HG02588 (cell line): Measurements from ENCODE around the gene PTGES3L.
A peak's percentile ranks its signal among the peaks of the same experiment; 100 is the strongest.

Experiments used
- ATAC-seq: cut with Tn5 transposase; IDR thresholded peaks from one replicate; pipeline ENCODE4 v1.9.1; 2021; ENCODE audit warnings: mild to moderate bottlenecking, moderate library complexity; ENCODE audit not compliant: unreplicated experiment

The PTGES3L gene

DNA sequence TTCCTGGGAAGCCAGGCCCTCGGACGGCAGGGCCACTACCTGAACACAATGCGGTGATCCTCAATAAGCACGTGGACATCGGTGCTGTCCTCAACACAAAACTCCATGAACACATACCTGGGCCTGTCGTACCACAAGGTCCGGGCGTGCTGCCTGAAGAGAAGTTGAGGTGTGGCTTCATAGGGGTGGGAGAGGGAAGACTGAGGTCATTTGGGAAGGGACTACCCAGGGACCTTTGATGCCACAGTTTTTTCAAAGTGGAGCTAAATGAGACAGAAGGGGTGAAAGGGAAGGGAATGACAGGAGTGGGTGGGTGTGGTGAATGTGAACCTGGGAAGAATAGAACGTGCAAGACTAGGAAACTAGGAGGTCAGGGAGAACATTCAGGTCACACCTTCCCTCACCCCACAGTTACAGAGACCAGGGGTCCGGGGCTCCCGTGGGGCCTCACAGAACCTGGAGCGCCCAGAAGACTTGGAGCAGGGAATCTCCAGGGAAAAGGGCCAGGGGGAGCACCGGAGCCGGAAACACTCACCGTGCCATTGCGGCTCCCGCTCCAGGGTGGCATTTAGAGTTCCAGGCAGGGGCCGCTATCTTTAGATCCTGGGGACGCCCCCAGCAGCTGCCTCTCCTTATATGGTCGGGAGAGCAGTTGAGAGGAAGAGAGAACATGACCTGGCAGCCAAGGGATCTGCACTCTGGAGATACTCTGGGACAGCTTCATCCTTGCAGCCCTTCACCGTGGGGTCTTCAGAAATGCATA, at the start of gene PTGES3L:
Gene PTGES3L, minus strand, starts transcription at position 570 of the 763 bp plus-strand sequence. Its CDS starts 27 bp downstream, at position 543.
- ATAC-seq: peak; percentile 33

DNA sequence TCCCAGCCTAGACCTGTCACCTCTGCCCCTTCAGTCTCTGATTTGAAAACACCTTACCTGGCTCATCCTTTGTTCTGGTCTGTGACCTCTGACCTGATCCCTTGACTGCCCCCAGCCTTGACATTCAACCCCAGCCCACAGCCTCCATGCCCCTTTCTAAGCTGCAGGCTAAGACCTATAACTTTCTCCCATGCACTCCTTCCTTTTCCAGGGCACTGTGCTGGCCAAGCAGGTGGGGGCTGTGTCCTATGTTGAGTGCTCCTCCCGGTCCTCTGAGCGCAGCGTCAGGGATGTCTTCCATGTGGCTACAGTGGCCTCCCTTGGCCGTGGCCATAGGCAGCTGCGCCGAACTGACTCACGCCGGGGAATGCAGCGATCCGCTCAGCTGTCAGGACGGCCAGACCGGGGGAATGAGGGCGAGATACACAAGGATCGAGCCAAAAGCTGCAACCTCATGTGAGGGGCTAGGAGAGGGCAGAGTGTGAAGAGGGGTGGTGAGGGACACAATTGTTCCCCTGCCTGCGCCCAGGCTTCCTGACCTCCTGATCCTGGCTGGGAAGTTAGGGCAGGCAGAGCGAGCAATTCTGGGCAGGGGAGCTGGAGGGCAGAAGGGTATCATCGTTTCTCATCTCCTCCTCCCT, 48.5 kb upstream of the PTGES3L start:
- ATAC-seq: no peak

DNA sequence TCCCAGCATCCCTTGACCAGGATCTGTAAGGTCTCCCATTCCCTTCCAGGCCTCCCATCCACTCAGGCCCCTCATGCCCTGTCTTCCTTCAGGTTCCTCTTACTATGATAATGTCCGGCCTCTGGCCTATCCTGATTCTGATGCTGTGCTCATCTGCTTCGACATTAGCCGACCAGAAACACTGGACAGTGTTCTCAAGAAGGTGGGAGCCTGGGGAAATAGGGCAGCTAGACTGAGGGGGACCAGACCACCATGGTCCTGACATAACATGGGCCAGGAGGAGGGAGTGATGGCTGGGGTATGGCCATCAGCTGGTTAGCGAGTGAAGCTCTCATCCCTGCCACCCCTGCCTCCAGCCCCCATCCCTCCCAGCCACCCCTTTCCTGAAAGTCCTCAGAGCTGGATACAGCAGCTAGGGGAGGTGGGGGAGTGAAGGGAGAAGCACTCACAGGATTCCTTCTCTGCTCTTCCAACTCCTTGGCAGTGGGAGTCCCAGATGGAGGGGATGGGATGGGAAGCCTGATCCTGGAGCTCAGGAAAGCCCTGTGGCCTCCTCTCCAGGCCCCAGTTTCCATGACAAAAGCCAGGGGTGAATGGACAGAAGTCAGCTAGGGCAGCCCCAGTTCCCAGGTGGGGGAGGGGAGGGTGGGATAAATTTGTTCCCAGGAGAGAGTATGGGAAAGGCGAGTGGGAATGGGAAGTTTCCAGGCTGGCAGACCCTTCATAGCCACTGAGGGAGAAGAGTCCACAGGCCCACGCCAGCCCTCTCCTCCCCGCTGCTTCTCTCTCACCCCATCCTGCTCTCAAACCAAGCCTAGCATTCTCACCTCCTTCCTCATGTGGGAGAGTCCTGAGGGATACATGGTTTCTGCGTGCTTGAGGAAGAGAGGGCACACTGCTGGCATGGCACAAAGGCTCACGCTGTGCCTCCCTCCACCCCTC, 47.5 kb upstream of the PTGES3L start:
- no peak for ATAC-seq

DNA sequence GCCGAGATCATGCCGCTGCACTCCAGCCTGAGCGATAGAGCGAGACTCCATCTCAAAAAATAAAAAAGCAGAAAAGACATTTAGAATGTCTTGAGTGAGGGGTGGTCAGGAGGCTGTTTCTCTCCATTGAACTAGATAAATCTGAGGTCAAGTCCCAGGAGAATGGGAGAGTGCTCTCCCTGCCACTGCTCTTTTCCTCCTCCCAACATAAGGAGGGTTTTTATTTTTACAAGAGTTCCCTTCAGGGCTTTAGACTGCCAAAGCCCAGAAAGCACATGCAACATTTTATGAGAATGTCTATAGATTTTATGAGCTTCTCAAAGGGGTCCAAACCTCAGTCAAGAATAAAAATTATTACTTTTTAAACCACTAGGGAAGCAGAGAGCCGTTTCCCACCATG, 46.7 kb upstream of the PTGES3L start:
- ATAC-seq: no peak

DNA sequence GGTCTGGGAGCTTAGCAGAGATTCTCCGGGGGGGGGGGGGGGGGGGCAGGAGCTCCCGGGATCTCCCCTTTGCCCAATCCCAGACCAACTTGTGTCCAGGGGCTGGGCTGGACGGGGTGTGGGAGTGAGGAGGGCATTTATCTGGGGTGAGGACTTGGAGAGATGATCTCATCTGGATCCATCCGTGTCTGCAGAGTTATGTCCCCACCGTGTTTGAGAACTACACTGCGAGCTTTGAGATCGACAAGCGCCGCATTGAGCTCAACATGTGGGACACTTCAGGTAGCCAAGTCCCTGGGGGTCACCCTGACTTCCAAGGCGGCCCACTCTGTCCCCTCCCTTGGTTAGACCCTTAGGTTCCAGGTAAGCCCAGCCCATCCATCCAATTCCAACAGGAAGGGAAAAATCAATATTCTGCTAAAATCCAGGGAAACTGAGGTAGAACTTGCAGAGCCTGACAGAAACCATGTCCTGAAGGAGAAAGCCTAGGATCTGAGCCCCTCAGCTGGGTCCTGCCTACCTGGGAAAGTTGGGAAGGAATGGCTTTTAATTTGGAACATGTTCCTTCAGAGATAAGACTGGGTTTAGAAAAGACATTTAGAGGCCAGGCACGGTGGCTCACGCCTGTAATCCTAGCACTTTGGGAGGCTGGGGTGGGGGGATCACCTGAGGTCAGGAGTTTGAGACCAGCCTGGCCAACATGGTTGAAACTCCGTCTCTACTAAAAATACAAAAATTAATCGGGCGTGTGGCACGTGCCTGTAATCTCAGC, 46.1 kb upstream of the PTGES3L start:
- no peak for ATAC-seq

DNA sequence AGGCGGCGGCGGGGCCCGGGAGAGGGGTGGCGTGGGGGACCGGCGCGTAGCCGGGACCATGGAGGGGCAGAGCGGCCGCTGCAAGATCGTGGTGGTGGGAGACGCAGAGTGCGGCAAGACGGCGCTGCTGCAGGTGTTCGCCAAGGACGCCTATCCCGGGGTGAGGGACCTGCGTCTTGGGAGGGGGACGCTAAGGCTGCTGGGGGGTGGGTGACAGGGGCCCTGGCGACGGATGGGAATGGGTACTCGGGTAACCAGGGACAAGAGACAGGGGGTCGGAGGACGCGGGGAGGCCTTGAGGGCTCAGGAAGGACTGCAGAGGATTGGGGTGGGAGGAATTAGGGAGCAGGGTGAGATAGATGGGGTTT, 45.4 kb upstream of the PTGES3L start:
- no peak for ATAC-seq

DNA sequence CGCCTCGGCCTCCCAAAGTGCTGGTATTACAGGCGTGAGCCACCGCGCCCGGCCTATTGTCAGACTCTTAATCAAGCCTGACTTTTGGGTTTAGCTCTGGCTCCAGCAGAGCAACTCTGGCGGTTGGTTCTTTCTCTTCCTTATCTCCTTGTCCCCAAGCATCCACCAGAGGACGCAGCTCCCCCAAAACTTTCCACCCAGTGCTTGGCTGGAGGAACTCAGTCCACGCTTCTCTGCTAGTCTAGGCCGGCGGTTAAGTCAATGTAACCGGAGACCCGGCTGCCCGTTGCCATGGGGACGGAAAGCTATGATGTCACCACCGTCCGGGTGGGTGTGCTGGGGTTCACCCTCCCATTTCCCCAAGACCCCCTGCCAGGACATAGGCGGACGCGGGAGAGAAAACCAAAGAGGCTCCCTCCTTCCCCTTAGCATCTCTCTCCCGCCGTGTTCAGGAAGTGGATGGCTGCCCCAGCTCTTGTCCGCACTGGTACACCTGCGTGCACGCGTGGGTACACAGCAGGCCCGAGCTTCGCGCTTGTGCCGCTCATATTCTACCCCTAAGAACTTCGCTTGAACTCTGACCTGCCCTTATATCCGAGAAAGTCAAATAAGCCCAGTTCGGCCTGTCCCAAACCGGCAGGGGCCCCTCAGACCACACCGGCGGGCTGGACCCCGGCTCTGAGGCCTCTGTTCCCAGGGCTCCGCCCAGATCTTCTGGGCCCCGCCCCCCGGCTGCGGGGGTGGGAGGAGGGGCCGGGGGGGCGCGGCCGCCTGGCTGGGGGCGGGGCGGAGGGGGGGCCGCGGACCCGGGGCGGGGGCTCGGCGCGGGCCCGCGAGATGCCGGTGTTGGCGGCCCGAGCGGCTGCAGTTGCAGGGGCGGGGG, 44.8 kb upstream of the PTGES3L start, which contains the start of gene RND2:
Gene RND2, plus strand, starts transcription at position 825 of the 883 bp plus-strand sequence. CDS start 117 bp downstream, outside the sequence.
- no peak for ATAC-seq

DNA sequence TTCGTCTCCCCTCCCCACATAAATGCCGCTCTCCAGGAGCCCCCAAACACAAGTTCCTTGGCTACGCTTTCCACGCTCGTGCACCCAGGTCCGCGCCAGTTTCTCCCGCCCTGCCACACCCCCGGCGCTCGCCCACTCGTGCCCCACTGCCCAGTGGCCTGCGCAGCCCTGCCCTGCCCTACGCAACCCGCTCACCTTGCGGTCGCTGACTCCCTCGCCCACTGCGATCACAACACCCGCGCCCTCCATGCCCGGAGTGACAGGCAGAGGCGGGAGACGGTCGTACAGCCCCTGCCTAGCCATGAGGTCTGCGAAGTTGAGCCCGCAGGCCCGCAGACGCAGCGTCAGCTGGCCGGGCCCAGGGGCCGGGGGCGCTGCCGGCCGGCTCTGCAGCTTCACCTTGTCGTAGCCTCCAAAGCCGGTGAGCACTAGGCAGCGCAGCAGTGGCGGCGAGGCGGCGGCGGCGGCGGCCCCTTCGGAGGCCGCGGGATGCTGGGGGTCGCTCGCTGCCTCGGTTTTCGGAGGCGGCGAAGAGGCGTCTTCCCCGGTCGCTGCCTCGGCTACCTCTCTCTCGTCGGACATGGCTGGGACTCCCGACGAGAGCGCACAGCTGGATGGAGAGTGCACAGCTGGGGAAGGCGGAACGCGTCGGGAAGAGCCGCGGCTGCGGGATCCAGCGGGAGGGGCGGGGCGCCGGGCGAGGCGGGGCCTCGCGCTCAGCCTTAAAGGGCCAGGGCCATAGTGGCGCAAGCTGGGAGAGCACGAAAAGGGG, 42.0 kb upstream of the PTGES3L start, which contains the start of gene VAT1:
Gene VAT1, minus strand, starts transcription at position 645 of the 772 bp plus-strand sequence. Its CDS starts 63 bp downstream, at position 582.
- no peak for ATAC-seq

DNA sequence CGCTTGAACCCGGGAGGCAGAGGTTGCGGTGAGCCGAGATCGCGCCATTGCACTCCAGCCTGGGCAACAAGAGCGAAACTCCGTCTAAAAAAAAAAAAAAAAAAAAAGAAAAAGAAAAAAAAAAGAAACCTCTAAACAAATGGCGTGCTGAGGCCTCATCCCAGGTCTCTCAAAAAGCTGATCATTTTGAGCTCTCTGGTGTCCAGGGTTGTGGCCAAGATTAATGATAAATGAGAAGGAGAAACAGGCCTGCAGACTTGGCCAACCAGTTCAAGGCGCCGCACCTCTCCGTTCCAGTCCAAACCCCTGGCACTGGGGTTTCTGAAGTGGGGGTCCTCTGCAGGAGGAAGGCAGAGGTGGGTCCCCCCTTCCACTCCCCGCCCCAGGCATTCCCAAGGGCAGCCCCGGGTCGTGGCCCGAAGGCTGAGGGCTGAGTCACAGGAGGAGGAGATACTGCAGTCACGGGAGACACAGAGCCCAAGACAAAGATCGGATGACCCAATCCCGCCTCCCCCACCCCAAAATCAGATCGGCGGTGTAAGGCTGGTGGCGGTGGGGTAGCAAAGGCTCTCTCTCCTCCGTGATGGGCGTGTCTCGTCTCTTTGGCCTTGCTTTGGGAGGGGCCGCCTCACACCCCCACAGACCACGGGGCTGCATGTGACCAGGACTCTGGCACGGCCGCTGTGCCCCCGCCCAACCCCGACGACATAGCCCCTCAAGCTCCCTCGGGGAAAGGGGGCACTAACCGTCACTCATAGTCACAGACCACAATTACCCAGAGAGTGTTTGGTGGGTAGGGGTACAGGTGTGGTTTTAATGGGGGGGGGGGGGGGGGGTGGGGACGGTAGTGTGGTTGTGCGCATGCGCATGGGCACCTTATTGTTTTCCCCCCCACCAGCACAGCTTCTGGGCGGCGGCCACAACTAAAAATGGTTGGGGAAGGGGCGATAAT, 41.2 kb upstream of the PTGES3L start:
- ATAC-seq: no peak

DNA sequence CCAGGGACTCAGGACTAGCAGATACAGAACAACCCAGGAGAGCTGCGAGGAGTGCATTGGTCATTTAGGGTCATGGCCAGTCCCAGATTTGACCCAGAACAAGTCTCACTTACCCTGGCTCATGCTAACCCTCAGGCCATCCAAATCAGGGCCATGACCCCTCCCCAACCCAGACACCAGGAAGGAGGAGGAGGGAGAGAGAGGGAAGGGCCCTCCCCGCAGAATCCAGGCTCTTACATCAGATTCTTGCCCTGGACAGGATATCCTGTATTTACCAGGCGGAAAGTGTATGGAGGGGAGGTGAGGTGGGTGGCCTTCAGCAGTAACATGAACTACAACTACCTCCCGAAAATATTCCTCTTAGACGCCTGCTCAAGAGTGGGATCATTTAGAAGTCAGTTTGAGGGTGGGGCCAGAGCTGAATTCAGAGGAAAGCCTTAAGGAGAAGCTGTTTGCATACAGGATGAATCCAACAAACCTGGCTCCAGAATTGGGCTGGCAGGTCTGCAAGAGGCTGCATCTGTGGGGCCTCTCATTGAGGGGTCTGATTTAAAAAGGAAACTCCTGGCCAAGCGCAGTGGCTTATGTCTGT, 40.2 kb upstream of the PTGES3L start:
- ATAC-seq: no peak

DNA sequence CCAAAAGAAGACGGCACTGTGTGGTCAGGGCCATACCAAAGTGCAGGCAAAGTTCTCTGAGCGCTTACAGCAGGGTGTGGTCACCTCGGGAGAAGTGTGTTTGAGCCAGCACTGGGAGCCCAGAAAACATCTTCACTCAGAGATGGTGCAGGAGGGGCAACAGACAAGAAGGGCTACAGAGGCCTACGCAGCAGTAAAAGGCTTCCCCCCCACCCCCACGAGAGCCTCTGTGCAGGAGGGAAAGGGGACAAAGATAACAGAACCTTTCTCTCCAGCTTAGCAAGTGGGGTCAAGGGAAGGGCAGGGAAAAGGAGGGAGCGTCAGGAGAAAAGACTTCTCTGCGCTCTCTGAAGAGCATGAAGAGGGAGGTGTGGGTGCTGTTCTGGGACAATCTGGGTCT, 39.5 kb upstream of the PTGES3L start:
- ATAC-seq: no peak

DNA sequence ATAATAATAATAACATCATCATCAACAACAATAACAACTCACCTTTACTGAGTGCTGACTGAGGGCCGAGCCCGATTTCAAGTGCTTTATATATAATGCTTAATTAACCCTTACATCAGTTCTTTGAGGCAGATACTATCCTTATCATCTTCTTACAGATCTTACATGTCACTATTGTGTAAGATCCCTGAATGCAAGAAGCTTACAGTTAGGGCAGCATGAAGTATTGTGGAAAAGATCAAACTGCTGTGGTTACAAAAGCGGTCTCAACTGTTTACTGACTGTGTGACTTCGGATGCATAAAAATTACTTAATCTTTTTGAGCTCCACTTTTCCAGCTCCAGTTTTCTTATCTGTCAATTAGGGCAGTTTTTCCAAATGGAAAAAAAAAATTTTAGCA, 39.1 kb upstream of the PTGES3L start:
- no peak for ATAC-seq

DNA sequence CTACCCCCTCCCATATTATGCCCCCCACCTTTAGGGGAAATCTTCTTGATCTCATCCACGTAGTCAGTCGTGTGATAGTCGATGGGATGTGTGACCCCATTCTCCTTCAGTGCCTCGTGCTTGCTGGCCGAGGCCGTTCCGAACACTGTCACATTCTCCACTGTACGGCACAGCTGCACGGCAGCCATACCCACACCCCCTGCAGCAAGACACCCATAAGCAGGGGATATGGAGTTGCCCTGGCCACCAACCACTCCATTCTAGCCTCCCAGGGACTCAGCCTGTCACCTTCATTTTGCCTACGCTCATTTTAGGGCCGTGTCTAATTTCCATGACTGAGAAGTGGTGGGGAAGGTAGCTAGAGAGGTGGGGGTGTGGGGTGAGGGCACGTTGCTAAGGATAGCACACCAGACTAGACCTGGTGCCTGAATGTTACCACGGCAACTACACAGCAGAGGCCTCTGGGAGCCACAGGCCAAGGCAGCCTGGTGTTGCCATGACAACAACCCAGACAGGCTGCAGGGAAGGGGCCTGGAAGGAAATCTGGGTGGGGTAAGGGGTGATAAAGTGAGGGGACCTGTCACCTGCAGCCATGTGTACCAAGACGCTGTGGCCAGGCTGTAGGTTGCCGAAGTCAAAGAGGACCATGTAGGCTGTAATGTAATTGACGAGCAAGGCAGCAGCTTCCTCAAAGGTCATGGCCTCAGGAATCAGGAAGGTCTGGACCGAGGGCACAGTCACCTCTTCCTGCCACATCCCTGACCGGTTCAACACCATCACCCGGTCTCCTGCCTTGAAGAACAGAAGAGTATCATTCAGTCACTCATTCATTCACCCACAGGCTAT, 38.4 kb upstream of the PTGES3L start:
- no peak for ATAC-seq

DNA sequence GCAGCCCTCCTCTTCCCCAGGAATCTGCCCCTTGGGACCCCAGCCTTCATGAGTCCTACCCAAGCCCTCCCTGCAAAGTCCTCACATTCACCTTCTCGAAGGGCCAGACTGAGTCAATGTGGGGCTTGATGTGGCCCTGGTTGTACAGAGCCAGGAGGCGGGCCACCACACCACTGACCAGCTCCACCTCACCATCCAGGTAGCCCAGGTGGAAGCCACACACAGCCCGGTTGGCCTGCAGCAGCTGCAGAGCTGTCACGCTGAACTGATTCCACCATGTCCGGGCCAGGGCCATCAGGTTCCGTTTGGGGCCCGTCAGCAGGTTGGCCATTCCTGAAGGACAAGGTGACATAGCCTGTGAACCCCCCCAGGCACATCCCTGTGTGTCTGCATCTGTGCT, 36.3 kb upstream of the PTGES3L start:
- ATAC-seq: no peak

DNA sequence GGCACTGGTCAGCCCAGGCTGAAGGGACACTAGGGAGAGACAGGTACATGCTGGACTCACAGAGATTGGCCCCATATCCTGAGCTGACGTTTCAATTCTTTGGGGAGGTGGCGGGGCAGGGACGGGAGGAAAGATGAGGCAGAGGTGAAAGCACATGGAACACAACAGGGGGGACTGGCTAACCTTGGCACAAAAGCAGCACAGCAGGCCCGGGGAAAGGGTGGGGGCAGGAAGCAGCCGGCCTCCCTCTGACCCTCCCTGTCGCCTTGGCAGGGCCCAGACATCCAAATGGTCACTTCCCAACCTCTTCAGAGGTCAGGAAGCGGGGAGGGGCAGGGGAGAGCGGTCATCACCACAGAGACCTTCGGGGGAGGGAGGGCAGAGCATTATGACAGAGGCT, 35.7 kb upstream of the PTGES3L start:
- ATAC-seq: no peak
